HG03103 (cell line): ENCODE results near the gene CD38.
A peak's percentile ranks its signal among the peaks of the same experiment; 100 is the strongest.
"Not testable (repeated sequence)": the region's sequence is repeated elsewhere in the genome, so short reads cannot be mapped to it uniquely, and the experiment has no call there.

Experiments
- ATAC-seq: cut with Tn5 transposase; IDR thresholded peaks from one replicate; pipeline ENCODE4 v1.9.1; 2021; ENCODE audit warnings: low read depth; ENCODE audit not compliant: unreplicated experiment

The CD38 gene

GRCh38 chr4:15758294-15758693, 19.8 kb upstream of the CD38 start:
- ATAC-seq = no peak

- not testable (repeated sequence) for ATAC-seq
Measured at GRCh38 chr4:15762460-15762859, 15.7 kb upstream of the CD38 start.

- no peak for ATAC-seq
Measured at GRCh38 chr4:15765391-15765790, 12.7 kb upstream of the CD38 start.

- ATAC-seq = peak; percentile 55
Measured at GRCh38 chr4:15765910-15766697, 12.0 kb upstream of the CD38 start.

- no peak for ATAC-seq
Measured at GRCh38 chr4:15766821-15767220, 11.3 kb upstream of the CD38 start.

GRCh38 chr4:15769202-15769601, 8.9 kb upstream of the CD38 start:
- no peak for ATAC-seq

- ATAC-seq = peak; percentile 60
Measured at GRCh38 chr4:15771216-15772058, 6.7 kb upstream of the CD38 start.

- ATAC-seq = no peak
Measured at GRCh38 chr4:15774020-15774420, 4.1 kb upstream of the CD38 start.

GRCh38 chr4:15776871-15777648, 1.1 kb upstream of the CD38 start:
- no peak for ATAC-seq

GRCh38 chr4:15777697-15778288, 335 bp upstream of the CD38 start:
- ATAC-seq = no peak

GRCh38 chr4:15779306-15779705, 1.2 kb downstream of the CD38 start:
- ATAC-seq = no peak

GRCh38 chr4:15779809-15780208, 1.7 kb downstream of the CD38 start:
- no peak for ATAC-seq

- ATAC-seq = no peak
Measured at GRCh38 chr4:15781427-15782095, 3.4 kb downstream of the CD38 start.

GRCh38 chr4:15783676-15784075, 5.5 kb downstream of the CD38 start:
- no peak for ATAC-seq

GRCh38 chr4:15784959-15785634, 7.0 kb downstream of the CD38 start:
- ATAC-seq = peak; percentile 82

GRCh38 chr4:15786743-15787142, 8.6 kb downstream of the CD38 start:
- no peak for ATAC-seq

GRCh38 chr4:15792974-15793373, 14.8 kb downstream of the CD38 start:
- ATAC-seq = no peak

GRCh38 chr4:15793506-15794363, 15.6 kb downstream of the CD38 start:
- no peak for ATAC-seq

GRCh38 chr4:15794426-15794825, 16.3 kb downstream of the CD38 start:
- no peak for ATAC-seq
